H1 (cell line): ENCODE measurements around the gene RFPL1. TPM values are rescaled to one million over a fixed set of nuclear protein-coding genes. Genes with fewer than 3 reads are reported as not detected.

Experiments
- CTCF ChIA-PET: fragments of 300-600 bp; sonication (Branson Sonifier 250); formaldehyde crosslinking; loops from one replicate; lab custom pipeline; 2021; ENCODE audit not compliant: partially characterized antibody; lab: Charles Lee
- POLR2A ChIA-PET: fragments of 300-600 bp; sonication (Branson Sonifier 250); formaldehyde crosslinking; loops from one replicate; lab custom pipeline; 2021; ENCODE audit warnings: inconsistent platforms; ENCODE audit not compliant: partially characterized antibody; lab: Charles Lee
- DNase-seq, 2 experiments: peaks; one replicate each; pipeline versions ENCODE4 v3.0.0 to v3.0.0-alpha.2; 2010 to 2022; ENCODE audit warnings: low spot score in 2 of 2, low read depth in 1 of 2, mixed read lengths in 1 of 2
- FAIRE-seq: peaks from 2 replicates; lab custom pipeline; 2011; peaks lifted over from hg19 to GRCh38; lab: Jason Lieb, UNC
- H2AFZ ChIP-seq: 2 replicates; pipeline ENCODE4 v1.8.1; 2012; ENCODE audit warnings: low read length, inconsistent platforms
- H2AK5ac ChIP-seq: 2 replicates; pipeline ENCODE4 v1.6.1; 2013; ENCODE audit warnings: low read depth, low read length
- H2BK120ac ChIP-seq: replicated peaks from 2 replicates; pipeline ENCODE3; 2013; ENCODE audit warnings: low read depth, low read length, inconsistent platforms
- H2BK12ac ChIP-seq: 2 replicates; pipeline ENCODE4 v1.6.1; 2013; ENCODE audit warnings: low read depth, low read length
- H2BK15ac ChIP-seq: 2 replicates; pipeline ENCODE4 v1.6.1; 2013; ENCODE audit warnings: low read length
- H2BK20ac ChIP-seq: 2 replicates; pipeline ENCODE4 v1.6.1; 2013; ENCODE audit warnings: low read length
- H2BK5ac ChIP-seq: 2 replicates; pipeline ENCODE4 v1.6.1; 2013; ENCODE audit warnings: low read depth, low read length
- H3K14ac ChIP-seq: 2 replicates; pipeline ENCODE4 v1.6.1; 2013; ENCODE audit warnings: inconsistent platforms; ENCODE audit not compliant: insufficient read length
- H3K18ac ChIP-seq: 2 replicates; pipeline ENCODE4 v1.6.1; 2013; ENCODE audit warnings: low read length; ENCODE audit errors: extremely low read depth
- H3K23ac ChIP-seq: 2 replicates; pipeline ENCODE4 v1.6.1; 2013; ENCODE audit warnings: inconsistent platforms; ENCODE audit not compliant: insufficient read length
- H3K23me2 ChIP-seq: 2 replicates; pipeline ENCODE4 v1.6.1; 2013; ENCODE audit warnings: low read depth, low read length
- H3K27ac ChIP-seq: 2 replicates; pipeline ENCODE4 v1.6.1; 2011; ENCODE audit warnings: low read depth, low read length, inconsistent platforms
- H3K27me3 ChIP-seq, 4 experiments: replicated peaks in 1 of 4; 1 replicate in 1 of 4; 2 replicates in 3 of 4; pipeline versions ENCODE4 v1.6.1 to v1.8.1; 2011 to 2013; ENCODE audit warnings: low read length in 3 of 4, mild to moderate bottlenecking in 3 of 4, inconsistent platforms in 2 of 4, mixed read lengths in 2 of 4, moderate library complexity in 1 of 4; ENCODE audit not compliant: control insufficient read depth in 3 of 4, insufficient read depth in 3 of 4; ENCODE audit errors: extremely low read depth in 1 of 4
- H3K36me3 ChIP-seq, 4 experiments: 2 replicates each; pipeline versions ENCODE4 v1.6.1 to v1.8.1; 2011 to 2013; ENCODE audit warnings: mild to moderate bottlenecking in 4 of 4, low read length in 3 of 4, moderate library complexity in 2 of 4, control low read depth in 1 of 4, inconsistent platforms in 1 of 4; ENCODE audit not compliant: insufficient read depth in 4 of 4, control insufficient read depth in 2 of 4
- H3K4ac ChIP-seq: replicated peaks from 2 replicates; pipeline ENCODE3; 2013; ENCODE audit warnings: low read length, low read depth, mixed read lengths, inconsistent platforms; ENCODE audit not compliant: insufficient read length
- H3K4me1 ChIP-seq, 4 experiments: replicated peaks in 1 of 4; 1 replicate in 1 of 4; 2 replicates in 3 of 4; pipeline versions ENCODE4 v1.6.1 to v1.8.1; 2011 to 2013; ENCODE audit warnings: low read length in 3 of 4, inconsistent platforms in 2 of 4, mixed read lengths in 1 of 4; ENCODE audit not compliant: insufficient read depth in 4 of 4, control insufficient read depth in 3 of 4
- H3K4me2 ChIP-seq, 2 experiments: 2 replicates each; pipeline versions ENCODE4 v1.6.1 to v1.8.1; 2011 to 2013; ENCODE audit warnings: low read depth in 2 of 2, low read length in 2 of 2, control low read depth in 1 of 2, inconsistent platforms in 1 of 2, mild to moderate bottlenecking in 1 of 2; ENCODE audit not compliant: insufficient read depth in 1 of 2
- H3K4me3 ChIP-seq, 4 experiments: fragments of 200-600, 300-600 bp in 1 of 4; sonication (generic), shearing (Covaris generic), sonication (Bioruptor Twin) in 1 of 4; 2 replicates each; pipeline versions ENCODE4 v1.5.1 to v1.8.1; 2011 to 2016; ENCODE audit warnings: low read length in 4 of 4, low read depth in 3 of 4, control low read depth in 2 of 4, inconsistent platforms in 2 of 4, mild to moderate bottlenecking in 2 of 4, mixed read lengths in 1 of 4, moderate library complexity in 1 of 4; ENCODE audit not compliant: insufficient read depth in 2 of 4; ENCODE audit errors: extremely low read depth in 1 of 4
- H3K56ac ChIP-seq: replicated peaks from 2 replicates; pipeline ENCODE3; 2013; ENCODE audit warnings: low read depth, mild to moderate bottlenecking, mixed read lengths, low read length, inconsistent platforms; ENCODE audit not compliant: insufficient read length
- H3K79me1 ChIP-seq: 2 replicates; pipeline ENCODE4 v1.6.1; 2013; ENCODE audit warnings: low read depth, low read length, control low read depth
- H3K79me2 ChIP-seq, 2 experiments: 2 replicates each; pipeline versions ENCODE4 v1.6.1 to v1.8.1; 2012 to 2013; ENCODE audit warnings: low read length in 2 of 2, mild to moderate bottlenecking in 2 of 2, inconsistent platforms in 1 of 2; ENCODE audit not compliant: insufficient read depth in 2 of 2, control insufficient read depth in 1 of 2
- H3K9ac ChIP-seq, 4 experiments: replicated peaks in 1 of 4; 1 replicate in 1 of 4; 2 replicates in 3 of 4; pipeline versions ENCODE4 v1.6.1 to v1.8.1; 2011 to 2013; ENCODE audit warnings: low read depth in 3 of 4, low read length in 3 of 4, control low read depth in 2 of 4, mild to moderate bottlenecking in 2 of 4, moderate library complexity in 2 of 4, inconsistent platforms in 1 of 4; ENCODE audit errors: extremely low read depth in 1 of 4
- H3K9me3 ChIP-seq, 2 experiments: 2 replicates each; pipeline versions ENCODE4 v1.6.1 to v1.8.1; 2012 to 2013; ENCODE audit warnings: mild to moderate bottlenecking in 2 of 2, moderate library complexity in 2 of 2, control low read depth in 1 of 2, inconsistent platforms in 1 of 2, low read depth in 1 of 2, low read length in 1 of 2, mixed read lengths in 1 of 2; ENCODE audit not compliant: insufficient read depth in 2 of 2
- H4K20me1 ChIP-seq, 2 experiments: replicated peaks in 1 of 2; 2 replicates each; pipeline versions ENCODE3 to v1.8.1; 2011 to 2013; ENCODE audit warnings: inconsistent platforms in 2 of 2, low read length in 2 of 2, mild to moderate bottlenecking in 1 of 2; ENCODE audit not compliant: insufficient read depth in 2 of 2, control insufficient read depth in 1 of 2
- H4K5ac ChIP-seq: 2 replicates; pipeline ENCODE4 v1.6.1; 2013; ENCODE audit warnings: low read length, low read depth, mixed read lengths, inconsistent platforms; ENCODE audit not compliant: insufficient read length
- H4K8ac ChIP-seq: 2 replicates; pipeline ENCODE4 v1.8.0; 2013; ENCODE audit warnings: mild to moderate bottlenecking, moderate library complexity, low read length, inconsistent platforms; ENCODE audit not compliant: insufficient read depth; ENCODE audit errors: extremely low read depth
- H4K91ac ChIP-seq: replicated peaks from 2 replicates; pipeline ENCODE3; 2013; ENCODE audit warnings: low read length, mixed read lengths, inconsistent platforms; ENCODE audit not compliant: insufficient read length
- ATF2 ChIP-seq: IDR thresholded peaks from 2 replicates; pipeline ENCODE4 v1.6.1; 2012; ENCODE audit warnings: low read length, inconsistent platforms
- CBX8 ChIP-seq: fragments of 300-800, 300-1000 bp; sonication (generic); IDR thresholded peaks from 2 replicates; pipeline ENCODE4 v1.7.1; 2016; ENCODE audit warnings: low read depth, low read length, borderline replicate concordance
- CEBPB ChIP-seq: IDR thresholded peaks from 2 replicates; pipeline ENCODE4 v1.6.1; 2012; ENCODE audit warnings: low read depth, low read length
- EGR1 ChIP-seq: IDR thresholded peaks from 2 replicates; pipeline ENCODE4 v1.6.1; 2011; ENCODE audit warnings: low read depth, low read length, borderline replicate concordance
- JUND ChIP-seq: IDR thresholded peaks from 2 replicates; pipeline ENCODE4 v1.6.1; 2011; ENCODE audit warnings: mild to moderate bottlenecking, improper control_type of control experiment, low read length
- RFX5 ChIP-seq: IDR thresholded peaks from 2 replicates; pipeline ENCODE4 v1.6.1; 2011; ENCODE audit warnings: low read depth, low read length, improper control_type of control experiment, borderline replicate concordance
- TEAD4 ChIP-seq: IDR thresholded peaks from 2 replicates; pipeline ENCODE4 v1.6.1; 2012; ENCODE audit warnings: low read depth, low read length, inconsistent platforms, mixed read lengths
- USF2 ChIP-seq: IDR thresholded peaks from 2 replicates; pipeline ENCODE4 v1.6.1; 2011; ENCODE audit warnings: low read length, improper control_type of control experiment
- YY1 ChIP-seq: IDR thresholded peaks from 2 replicates; pipeline ENCODE4 v1.6.1; 2011; ENCODE audit warnings: low read depth, mild to moderate bottlenecking, low read length
- ZNF274 ChIP-seq: IDR thresholded peaks from 2 replicates; pipeline ENCODE4 v1.7.0; 2012; ENCODE audit warnings: low read length, borderline replicate concordance; ENCODE audit errors: extremely low read depth
- WGBS, 2 experiments: shearing (Covaris generic) in 1 of 2; methylation state at CpG; one replicate each; pipeline versions ENCODE4 v1.1.6 to v1.1.7; 2013 to 2015; ENCODE audit warnings: low lambda C conversion rate in 2 of 2, mixed read lengths in 2 of 2, inconsistent platforms in 1 of 2, low coverage in 1 of 2, missing lambda C conversion rate in 1 of 2; ENCODE audit not compliant: insufficient replicate concordance in 2 of 2, insufficient coverage in 1 of 2, insufficient read length in 1 of 2; ENCODE audit errors: extremely low coverage in 1 of 2, missing lambda C conversion rate in 1 of 2; 5-methylcytosine and 5-hydroxymethylcytosine counted together
- polyA plus RNA-seq, 7 experiments: library from polyadenylated mRNA; depleted of rRNA in 3 of 7; stranded (reverse) in 5 of 7; unstranded in 2 of 7; fragments of >200 nt in 5 of 7; fragments of 200-250 nt in 2 of 7; gene quantifications; 1 replicate in 5 of 7; 2 replicates in 1 of 7; 4 replicates in 1 of 7; pipeline versions ENCODE4 v1.2.1 to v1.2.3, GENCODE V29; 2011 to 2013; ENCODE audit warnings: missing spikeins in 2 of 7, mixed read lengths in 2 of 7
- total RNA-seq: library from RNA; stranded (reverse); fragmentation: NEBNext Ultra II Directional; extraction: Animal tissue kit (Norgen Biotek cat#: 25700); gene quantifications from 2 replicates; pipeline ENCODE4 v1.2.1, GENCODE V29; 2021

Gene RFPL1
- total and polyA plus RNA-seq, 2 of the 8 experiments (the other 6 are each of a cell fraction or from before 2014, with no cell fraction given): not detected

GRCh38 chr22:29433856-29434255 lies 4.5 kb upstream of the RFPL1 start:
- Histone ChIP-seq H3K27ac (no peak overlapping the region), H3K4me2 (no peak overlapping the region), H4K8ac (no peak overlapping the region), H3K36me3 (no peaks in the 10 kb centered on the region), H2BK120ac (no peak overlapping the region), H2AK5ac (no peak overlapping the region), H3K4me1 (peaks cover 0 to 4% (median 0%) of the 10 kb centered on the region in 4 experiments; a peak in 1 of 7 replicates), H4K91ac (no peak overlapping the region), H2BK5ac (no peak overlapping the region), H3K4me3 (no peak overlapping the region), H2BK12ac (no peak overlapping the region), H3K79me1 (no peaks in the 10 kb centered on the region), H3K9me3 (no peaks in the 10 kb centered on the region), H2BK15ac (no peak overlapping the region), H3K79me2 (no peaks in the 10 kb centered on the region), H3K23ac (no peak overlapping the region), H4K5ac (no peak overlapping the region), H4K20me1 (no peaks in the 10 kb centered on the region), H2BK20ac (no peak overlapping the region), H3K27me3 (no peaks in the 10 kb centered on the region), H3K56ac (no peak overlapping the region), H3K23me2 (no peaks in the 10 kb centered on the region), H3K9ac (no peak overlapping the region), H2AFZ (no peak overlapping the region), H3K18ac (no peak overlapping the region), H3K4ac (no peak overlapping the region), H3K14ac (no peak overlapping the region)
- POLR2A ChIA-PET: no interaction called here
- CTCF ChIA-PET: interaction anchor here (1.2 kb wide), 1 partner anchor 37 kb away, joined by 3 read pairs; no protein-coding TSS in a partner anchor
- FAIRE-seq (no peak), DNase-seq (no peak)
- WGBS, 2 experiments: 94% methylated on average over 3 of the region's 3 CpGs; no CpG with 5 or more reads in 1 of the 2 experiments
- no peak for TF ChIP-seq ZNF274
- TF ChIP-seq JUND: no peak
- no peak for TF ChIP-seq CBX8
- no peak for TF ChIP-seq TEAD4
- TF ChIP-seq YY1: no peak
- no peak for TF ChIP-seq USF2
- TF ChIP-seq ATF2: no peak
- TF ChIP-seq EGR1: no peak
- no peak for TF ChIP-seq RFX5
- no peak for TF ChIP-seq CEBPB
